HG02943 (cell line): ENCODE results near the gene ARL8B.
"Not testable (repeated sequence)": the region's sequence is repeated elsewhere in the genome, so short reads cannot be mapped to it uniquely, and the experiment has no call there.

Experiments
- ATAC-seq: cut with Tn5 transposase; IDR thresholded peaks from one replicate; pipeline ENCODE4 v1.9.1; 2021; ENCODE audit warnings: mild to moderate bottlenecking, low read depth, moderate library complexity; ENCODE audit not compliant: unreplicated experiment

ARL8B gene

DNA sequence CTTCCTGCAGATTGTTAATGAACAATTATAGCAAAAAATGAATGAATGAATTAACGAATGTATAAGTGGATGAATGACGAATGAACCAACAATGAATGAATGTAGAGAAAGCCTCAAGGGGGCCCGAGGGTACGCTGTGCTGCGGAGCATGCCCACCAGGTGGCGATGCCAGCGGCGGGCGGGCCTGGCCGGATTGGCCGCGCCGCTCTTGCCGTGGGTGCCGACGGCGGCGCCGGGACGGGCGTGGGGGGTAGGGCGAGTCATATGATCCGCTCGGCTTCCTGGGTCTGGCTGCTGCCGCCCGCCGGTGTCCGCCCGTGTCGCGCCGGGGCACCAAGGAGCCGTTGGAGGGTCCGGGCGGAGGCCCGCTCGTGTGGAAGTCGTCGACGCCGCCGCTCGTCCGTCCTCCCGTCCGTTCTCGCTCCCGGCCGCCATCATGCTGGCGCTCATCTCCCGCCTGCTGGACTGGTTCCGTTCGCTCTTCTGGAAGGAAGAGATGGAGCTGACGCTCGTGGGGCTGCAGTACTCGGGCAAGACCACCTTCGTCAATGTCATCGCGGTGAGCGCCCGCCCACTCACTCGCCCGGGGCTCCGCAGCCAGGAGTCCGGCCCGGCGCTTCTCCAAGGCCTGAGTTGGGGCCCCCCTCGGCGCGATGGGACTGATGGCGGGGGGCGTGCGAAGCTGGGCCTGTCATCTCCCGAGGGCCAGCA is at the start of gene ARL8B:
ARL8B (plus strand) TSS at position 263 of the 711 bp plus-strand sequence; CDS start at position 437, 174 bp downstream.
- ATAC-seq: peak; percentile 95

DNA sequence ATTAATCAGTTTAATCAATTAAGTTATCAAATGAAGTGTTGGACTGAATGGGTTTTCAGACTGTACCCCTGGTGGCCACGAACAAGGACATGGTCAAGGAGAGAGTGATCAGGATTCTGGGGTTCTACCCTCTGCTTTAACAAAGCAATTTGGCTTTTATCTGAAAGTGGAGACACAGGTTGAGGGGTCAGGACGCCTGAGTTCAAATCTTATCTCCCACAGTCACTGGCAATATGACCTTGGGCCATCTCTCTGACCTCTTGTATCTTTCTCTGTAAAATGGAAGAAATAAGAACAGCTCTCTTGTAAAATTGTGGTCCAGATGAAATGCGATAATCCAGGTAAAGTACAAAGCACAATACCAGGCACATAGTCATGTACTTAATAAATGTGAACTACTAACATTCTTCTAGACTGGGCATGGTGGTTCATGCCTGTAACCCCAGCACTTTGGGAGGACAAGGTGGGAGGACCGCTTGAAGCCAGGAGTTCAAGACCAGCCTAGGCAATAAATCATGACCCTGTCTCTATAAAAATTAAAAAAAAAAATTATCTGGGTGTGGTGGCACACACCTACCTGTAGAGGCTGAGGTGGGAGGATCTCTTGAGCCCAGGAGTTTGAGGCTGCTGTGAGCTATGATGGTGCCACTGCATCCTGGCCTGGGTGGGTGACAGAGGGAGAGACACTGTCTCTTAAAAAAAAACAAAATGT is 48.6 kb upstream of the ARL8B start:
- ATAC-seq: no peak

DNA sequence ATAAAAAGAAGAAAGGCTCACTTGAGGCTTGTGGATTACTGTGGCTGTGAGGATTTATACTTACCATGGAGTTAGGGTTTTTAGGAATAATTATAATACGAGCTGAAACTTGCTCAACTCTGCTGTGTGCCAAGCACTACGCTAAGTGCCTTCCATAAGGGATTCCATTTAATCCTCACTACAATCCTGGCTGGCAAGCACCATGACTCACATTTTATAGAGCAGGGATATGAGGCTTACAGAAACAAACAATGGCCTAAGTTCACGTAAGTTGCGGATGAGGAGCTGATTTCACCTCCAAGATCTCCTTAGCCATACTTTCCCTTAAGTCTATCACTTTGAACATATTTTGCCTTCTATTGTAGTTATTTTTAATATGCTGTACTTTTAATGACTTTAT is 43.9 kb upstream of the ARL8B start:
- ATAC-seq: no peak

DNA sequence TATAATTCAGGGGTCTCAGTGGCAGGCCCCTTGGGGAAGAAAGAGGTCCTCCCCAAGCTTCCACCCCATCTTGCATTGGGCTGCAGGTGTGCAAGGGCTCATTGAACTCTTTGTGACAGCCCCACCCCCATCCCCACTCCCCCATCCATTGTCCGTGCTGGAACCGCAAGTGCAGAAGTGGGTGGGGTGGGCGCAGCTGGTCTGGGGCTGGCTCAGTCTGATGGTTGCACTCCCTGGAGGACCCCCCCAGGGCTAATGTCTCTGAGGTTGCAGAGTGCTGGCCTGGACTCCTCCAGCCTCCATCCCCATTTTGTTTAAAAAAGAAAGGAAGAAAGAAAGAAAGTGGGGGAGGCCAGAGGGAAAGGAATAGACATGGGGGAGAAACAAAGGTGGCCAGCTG is 42.3 kb upstream of the ARL8B start:
- ATAC-seq: no peak

DNA sequence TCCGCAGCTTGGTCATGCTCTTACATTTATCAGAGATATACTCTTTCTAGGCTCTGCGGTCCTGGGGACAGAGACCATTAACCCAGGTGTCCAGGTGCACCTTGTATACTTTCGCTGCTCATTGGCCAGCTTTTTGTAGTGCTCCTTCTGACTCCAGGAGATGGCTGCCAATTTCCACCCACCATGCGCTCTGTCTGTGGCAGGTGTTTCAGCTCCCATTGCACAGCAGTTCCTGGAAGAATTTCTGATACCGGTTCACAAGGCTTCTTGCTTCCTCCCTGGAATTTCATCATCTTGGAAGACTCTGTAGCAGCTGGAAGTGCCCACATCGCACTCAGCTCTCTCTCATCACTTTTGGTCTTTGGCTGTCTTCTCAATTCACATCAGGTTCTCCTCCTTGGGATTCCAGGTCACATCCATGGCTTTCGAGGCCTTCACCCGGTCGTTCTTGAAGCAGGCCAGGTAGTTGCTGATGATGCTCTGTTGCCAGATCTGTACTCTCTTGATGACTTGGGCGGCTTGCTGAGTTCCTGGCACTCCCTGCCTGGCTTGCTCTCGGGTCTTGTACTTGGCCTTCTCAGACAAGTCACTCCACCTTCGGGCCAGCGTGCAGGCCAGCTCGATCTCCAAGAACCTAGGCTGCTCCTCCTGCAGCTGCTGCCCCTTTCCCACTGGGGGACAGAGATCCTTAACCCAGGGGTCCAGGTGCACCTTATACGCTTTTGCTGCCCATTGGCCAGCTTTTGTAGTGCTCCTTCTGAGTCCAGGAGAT is 41.1 kb upstream of the ARL8B start:
- no peak for ATAC-seq

DNA sequence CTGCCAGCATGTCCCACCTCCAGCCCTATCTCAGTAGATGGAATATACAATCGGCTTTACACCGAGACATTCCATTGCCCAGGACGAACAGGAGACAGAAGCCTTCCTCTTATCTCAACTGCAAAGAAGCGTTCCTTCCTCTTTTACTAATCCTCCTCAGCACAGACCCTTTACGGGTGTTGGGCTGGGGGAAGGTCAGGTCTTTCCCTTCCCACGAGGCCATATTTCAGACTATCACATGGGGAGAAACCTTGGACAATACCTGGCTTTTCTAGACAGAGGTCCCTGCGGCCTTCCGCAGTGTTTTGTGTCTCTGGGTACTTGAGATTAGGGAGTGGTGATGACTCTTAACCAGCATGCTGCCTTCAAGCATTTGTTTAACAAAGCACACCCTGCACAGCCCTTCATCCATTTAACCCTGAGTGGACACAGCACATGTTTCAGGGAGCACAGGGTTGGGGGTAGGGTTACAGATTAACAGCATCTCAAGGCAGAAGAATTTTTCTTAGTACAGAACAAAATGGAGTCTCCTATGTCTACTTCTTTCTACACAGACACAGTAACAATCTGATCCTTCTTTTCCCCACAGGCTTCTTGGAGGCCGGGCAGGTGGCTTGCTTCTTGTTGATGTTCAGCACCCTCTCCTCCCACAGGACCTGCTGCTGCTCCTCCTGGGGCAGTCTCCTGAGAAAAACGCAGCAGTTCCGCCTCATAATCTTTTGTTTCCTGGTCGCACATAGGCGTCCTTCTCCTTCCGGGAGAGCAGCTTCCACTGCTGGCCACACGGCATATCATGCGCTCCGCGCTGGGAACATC is 39.9 kb upstream of the ARL8B start:
- ATAC-seq: not testable (repeated sequence)

DNA sequence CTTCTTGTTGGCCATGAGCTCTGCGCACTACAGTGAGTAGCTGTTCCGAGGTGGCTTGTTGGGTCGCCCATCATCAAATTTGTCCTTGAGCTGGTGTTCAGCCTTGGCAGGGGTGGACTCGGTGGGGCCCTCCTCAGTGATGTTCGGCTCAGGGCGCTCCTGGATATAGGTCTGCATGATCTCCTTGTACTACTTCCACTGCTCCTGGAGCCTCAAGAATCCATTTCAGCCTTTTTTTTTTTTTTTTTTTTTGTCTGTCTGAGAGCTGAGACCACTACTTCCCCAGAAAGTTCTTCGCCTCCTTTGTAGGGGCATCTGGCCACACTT is 39.3 kb upstream of the ARL8B start:
- no peak for ATAC-seq

DNA sequence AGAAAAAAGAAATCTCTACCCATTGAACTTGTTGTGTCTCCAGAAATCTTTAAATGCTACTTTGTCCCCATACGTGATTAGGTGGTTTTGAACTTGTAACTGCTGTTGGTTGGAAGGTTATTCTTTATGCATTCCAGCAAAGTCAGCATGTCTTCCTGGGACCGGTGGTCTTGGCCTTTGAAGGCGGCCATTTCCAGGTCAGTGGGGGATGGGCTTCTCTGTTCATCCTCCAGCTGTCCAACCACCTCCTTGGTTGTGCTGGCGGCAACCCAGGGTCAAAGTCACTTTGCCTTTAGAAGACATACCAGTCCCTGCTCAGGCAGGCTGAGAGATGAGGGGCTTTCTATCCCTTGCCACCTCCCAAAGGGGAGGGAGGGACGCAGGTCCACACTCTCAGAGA is 37.9 kb upstream of the ARL8B start:
- no peak for ATAC-seq

DNA sequence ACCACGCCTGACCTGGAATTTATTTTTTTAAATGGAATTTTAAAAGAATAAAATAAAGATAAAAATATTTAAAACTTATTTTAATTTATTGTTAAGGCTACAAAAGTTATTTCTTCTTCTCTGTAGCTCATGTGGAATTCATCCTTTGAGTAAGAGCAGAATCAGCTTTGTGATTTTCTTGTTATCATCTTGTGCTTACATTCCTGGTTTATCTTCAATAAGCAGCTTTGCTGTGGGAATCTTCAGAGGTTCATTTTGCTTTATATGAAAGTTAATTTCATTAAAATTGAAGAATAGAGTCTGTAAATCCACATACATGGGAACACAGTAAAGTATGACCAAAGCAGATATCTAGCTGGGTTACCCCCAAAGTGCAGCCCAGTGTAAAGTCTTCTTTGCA is 35.4 kb upstream of the ARL8B start:
- no peak for ATAC-seq

DNA sequence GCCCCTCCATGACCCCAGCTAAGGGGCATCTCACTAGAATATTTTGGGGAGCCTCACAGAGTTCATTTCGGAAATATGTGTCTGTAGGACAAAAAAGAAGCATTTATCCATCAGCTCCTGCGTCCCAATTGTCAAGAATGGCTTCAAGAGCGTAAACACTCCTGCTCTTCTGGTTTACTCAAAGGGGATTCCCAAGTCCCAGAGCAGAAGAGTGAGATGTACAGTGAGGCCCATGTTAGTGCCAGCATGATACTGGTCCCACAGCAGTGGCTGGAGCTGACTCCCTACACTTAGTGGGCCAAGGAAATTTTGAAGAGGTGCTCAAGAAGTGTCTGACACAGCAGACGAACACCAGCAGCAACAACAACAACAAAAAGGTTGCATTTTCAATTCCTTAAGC is 34.9 kb upstream of the ARL8B start:
- ATAC-seq: no peak

DNA sequence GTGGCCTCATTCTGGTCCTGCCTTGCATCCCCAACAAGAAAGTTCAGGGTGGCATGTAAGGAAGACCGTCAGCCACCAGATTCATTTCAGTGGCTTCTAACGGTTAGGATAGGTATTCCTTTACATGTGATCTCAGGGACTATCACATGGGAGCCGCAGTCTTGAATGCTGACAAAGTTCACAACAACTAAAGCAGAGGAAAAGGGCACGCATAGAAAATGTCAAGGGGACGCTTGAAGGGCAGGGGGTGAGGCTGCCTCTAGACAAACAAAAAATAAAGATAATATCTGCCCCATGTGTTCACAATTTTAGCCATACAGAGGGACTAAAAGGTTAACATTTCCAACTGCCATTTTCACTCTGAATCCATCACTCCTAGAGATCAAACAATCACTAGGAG is 31.9 kb upstream of the ARL8B start:
- no peak for ATAC-seq

DNA sequence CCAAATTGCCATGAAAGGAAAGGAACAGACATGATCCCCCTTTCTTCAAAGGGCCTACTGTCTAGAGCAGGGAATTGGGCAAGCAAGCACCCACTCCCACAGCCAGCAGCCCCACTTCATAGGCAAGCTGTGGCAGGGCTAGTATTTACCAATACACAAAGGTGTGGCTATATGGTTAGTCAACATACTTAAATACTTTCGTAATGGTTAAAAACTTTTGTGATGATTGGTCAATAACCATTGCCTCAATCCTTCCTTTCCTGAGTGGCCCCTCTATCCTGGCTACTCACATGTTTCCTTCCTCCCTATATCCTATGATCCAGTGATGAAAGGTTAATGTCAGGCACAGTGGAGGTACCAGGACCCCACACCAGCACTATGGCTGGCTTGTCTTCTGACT is 30.1 kb upstream of the ARL8B start:
- no peak for ATAC-seq

DNA sequence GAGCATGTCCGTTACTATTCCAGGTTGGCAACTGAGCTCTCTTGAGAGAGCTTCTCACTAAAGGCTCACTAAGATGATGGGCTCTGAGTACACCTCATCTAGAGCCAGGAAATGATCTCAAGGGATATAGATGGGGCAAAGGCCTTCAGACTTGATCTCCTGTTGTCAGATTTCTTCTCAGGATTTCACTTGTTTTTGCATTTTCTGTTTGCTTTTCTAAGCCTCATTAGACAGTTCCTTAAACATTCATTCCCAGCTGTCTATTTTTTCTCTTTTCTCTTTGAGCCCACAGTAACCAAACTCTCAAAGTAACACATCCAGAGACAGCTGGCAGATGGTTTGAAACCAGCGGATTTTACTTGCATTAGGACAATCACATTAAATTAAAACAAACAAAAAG is 28.4 kb upstream of the ARL8B start:
- ATAC-seq: no peak

DNA sequence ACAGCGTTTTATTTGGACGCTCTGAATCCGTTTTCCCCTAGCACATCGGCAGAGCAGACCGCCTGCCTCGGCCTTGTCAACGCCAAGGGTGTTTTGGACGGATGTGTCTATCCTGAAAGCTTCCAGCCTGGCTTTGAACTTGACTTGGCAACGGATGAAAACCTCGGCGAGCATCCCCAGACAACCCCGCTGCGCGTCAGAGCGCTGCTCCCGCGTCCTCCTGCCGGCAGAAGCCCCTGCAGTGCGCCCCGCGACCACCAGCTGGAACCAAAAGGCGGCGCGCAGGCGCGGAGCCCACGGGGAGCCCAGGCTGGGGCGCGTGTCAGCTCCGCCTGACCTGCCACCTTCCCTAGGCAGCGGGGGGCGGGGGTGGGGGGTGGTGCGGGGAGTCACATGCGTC is 26.2 kb upstream of the ARL8B start:
- ATAC-seq: no peak

DNA sequence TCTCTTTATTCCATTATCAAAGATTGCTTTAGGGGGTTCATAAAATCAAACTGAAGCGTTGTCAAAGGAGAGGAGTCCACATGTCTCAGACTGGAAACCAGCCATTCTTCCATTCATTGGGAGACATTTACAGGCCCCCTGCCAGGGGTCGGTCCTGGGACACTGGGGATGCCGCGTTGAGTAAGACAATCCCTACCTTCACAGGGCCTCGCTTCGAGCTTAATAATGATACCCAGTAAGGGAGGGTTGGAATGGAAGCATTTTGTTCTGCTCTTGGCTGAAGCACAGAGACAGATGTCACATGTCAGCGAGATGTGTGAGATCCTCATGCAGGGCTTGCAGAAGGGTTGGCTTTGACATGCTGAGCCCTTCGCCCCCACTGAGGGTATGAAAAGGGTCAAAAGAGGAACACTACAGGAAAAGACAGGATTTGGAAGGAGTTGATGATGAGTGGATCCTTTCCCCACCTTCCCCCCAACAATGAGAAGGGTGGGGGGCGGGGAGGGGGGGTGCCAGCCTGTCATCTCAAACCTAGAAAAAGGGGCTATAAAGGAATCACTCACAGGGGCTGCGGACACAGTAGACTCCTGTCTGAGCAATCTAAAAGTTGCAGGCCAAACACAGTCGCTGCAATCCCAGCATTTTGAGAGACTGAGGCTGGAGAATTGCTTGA is 25.6 kb upstream of the ARL8B start:
- ATAC-seq: no peak

DNA sequence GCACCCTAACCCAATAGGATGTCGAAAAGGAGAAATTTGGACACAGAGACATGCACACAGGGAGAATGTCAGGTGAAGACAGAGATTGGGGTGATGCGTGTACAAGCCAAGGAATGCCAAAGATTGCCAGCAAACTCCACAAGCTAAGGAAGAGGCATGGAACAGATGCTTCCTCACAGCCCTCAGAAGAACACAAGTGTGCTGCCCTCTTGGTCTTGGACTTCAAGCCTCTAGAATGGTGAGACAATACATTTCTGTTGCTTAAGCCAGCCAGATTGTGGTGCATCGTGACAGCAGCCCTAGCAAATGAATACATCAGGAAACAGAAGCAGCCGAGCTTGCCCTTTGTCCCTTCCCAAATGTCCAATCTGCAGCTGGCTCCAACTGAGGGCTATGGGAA is 23.7 kb upstream of the ARL8B start:
- ATAC-seq: no peak

DNA sequence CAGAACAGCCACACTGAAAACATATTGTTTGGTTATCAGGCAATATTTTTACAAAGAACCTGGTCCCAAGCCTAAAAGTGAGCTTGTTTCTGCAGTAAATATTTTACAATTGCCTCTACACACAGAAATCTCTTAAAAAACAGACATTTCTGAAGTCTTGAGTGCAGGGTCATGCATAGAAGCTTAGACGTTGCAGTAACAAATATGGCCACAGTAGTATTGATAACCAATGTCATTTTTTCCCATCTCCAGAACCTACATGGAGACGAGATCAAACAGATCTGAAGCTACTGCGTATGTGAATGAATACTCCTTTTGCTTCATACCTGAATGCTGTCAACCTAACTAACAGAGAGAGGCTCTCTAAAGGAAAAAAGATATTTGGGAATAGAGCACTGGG is 19.6 kb upstream of the ARL8B start:
- ATAC-seq: no peak

DNA sequence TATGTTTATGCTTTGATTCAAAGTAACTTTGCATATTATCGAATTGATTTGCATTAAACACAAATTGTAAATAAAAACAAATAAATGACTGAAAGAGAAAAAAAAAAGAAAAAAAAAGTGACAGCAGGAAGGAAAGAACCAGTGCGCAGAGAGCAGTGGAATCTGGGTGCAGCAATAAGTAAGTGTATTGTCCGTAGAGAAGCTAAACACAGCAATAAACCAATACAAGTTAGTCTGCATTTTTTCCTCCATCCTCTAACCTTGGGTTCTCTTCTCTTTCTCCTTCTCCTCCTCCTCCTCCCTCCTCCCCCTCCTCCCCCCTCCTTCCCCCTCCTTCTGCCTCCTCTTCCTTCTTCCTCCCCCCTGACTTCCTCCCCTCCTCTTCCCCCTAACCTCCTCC is 18.3 kb upstream of the ARL8B start:
- no peak for ATAC-seq

DNA sequence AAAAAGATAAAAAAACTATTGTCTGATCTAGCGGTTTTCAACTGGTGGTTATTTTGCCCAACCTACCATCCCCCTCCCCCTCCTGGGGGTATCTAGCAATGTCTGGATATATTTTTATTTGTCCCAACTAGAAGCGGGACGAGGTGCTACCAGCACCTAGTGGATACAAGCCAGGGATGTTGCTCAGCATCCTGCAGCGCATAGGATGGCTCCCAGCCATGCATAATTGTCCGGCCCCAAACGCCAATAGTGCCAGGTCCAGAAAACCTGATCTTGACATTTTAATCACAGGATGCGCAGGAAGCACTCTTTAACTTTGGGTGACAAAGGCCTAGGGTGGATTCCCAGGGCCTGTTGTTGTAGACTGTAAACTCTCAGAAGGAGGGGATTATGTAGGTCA is 17.0 kb upstream of the ARL8B start:
- ATAC-seq: no peak

DNA sequence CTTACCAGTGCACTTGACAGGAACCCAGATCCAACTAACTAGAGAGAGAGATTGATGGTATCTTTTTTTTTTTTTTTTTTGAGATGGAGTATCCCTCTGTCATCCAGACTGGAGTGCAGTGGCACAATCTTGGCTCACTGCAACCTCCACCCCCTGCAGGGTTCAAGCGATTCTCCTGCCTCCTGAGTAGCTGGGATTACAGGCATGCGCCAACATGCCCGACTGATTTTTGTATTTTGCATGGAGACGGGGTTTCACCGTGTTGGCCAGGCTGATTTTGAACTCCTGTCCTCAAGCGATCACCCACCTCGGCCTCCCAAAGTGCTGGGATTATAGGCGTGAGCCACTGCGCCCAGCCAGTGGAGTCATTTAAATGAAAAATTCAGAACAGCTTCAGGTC is 15.7 kb upstream of the ARL8B start:
- not testable (repeated sequence) for ATAC-seq
